Mammary epithelial cell (primary cell): ENCODE data around the gene CCDC134.

ENCODE experiments used
- EZH2 ChIP-seq: IDR thresholded peaks from 2 replicates; pipeline ENCODE4 v1.6.1; 2012; ENCODE audit warnings: low read length, inconsistent platforms, borderline replicate concordance
- TF ChIP-seq, protein P1 (sequence below), 2 donors: IDR thresholded peaks in 1 of 2; conservative IDR thresholded peaks in 1 of 2; 2 replicates each; pipeline ENCODE4 v1.5.1; 2011 to 2012; ENCODE audit warnings: inconsistent platforms in 2 of 2, low read length in 2 of 2, mild to moderate bottlenecking in 2 of 2, control low read depth in 1 of 2, low read depth in 1 of 2; ENCODE audit not compliant: insufficient read depth in 1 of 2; ENCODE audit errors: extremely low read depth in 1 of 2

DNA sequence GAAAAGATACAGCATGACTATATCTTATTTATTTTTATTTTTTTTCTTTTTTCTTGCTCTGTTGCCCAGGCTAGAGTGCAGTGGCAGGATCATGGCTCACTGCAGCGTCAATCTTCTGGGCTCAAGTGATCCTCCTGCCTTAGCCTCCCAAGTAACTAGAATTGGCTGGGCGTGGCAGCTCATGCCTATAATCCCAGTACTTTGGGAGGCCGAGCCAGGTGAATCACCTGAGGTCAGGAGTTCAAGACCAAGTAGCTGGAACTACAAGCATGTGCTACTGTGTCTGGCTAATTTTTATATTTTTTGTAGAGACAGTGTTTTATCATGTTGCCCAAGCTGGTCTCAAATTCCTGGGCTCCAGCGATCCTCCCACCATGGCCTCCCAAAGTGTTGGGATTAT, 28.3 kb upstream of the CCDC134 start:
- TF ChIP-seq, protein P1, sequence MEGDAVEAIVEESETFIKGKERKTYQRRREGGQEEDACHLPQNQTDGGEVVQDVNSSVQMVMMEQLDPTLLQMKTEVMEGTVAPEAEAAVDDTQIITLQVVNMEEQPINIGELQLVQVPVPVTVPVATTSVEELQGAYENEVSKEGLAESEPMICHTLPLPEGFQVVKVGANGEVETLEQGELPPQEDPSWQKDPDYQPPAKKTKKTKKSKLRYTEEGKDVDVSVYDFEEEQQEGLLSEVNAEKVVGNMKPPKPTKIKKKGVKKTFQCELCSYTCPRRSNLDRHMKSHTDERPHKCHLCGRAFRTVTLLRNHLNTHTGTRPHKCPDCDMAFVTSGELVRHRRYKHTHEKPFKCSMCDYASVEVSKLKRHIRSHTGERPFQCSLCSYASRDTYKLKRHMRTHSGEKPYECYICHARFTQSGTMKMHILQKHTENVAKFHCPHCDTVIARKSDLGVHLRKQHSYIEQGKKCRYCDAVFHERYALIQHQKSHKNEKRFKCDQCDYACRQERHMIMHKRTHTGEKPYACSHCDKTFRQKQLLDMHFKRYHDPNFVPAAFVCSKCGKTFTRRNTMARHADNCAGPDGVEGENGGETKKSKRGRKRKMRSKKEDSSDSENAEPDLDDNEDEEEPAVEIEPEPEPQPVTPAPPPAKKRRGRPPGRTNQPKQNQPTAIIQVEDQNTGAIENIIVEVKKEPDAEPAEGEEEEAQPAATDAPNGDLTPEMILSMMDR (conservative IDR thresholded peaks at IDR 0.05 in 1 of 2, IDR thresholded peaks at IDR 0.05 in 1 of 2; ENCODE audit: extremely low read depth in 1 of 2, insufficient read depth in 1 of 2, low read depth in 1 of 2, low read length in 2 of 2), result no peak
- TF ChIP-seq EZH2, result no peak
